GM21723 (cell line): ENCODE measurements around the gene FRMD8.
"Not testable (repeated sequence)": the region's sequence is repeated elsewhere in the genome, so short reads cannot be mapped to it uniquely, and the experiment has no call there.

Experiments used
- ATAC-seq: cut with Tn5 transposase; IDR thresholded peaks from one replicate; pipeline ENCODE4 v1.9.1; 2021; ENCODE audit warnings: mild to moderate bottlenecking, moderate library complexity; ENCODE audit not compliant: unreplicated experiment

The FRMD8 gene

GRCh38 chr11:65412271-65413076 lies 26.0 kb downstream of the FRMD8 start:
- no peak for ATAC-seq

GRCh38 chr11:65413077-65413664 lies 26.7 kb downstream of the FRMD8 start:
- not testable (repeated sequence) for ATAC-seq

- no peak for ATAC-seq
Measured at GRCh38 chr11:65414776-65415498, 28.5 kb downstream of the FRMD8 start.

GRCh38 chr11:65415499-65416340 lies 29.3 kb downstream of the FRMD8 start:
- no peak for ATAC-seq

- ATAC-seq, result peak; percentile 38
Measured at GRCh38 chr11:65416341-65416824, 29.9 kb downstream of the FRMD8 start.

GRCh38 chr11:65416841-65417701 lies 30.6 kb downstream of the FRMD8 start:
- no peak for ATAC-seq

- no peak for ATAC-seq
Measured at GRCh38 chr11:65417702-65418430, 31.4 kb downstream of the FRMD8 start.

GRCh38 chr11:65418431-65418680 lies 31.9 kb downstream of the FRMD8 start:
- ATAC-seq, result no peak

GRCh38 chr11:65418681-65419459 lies 32.4 kb downstream of the FRMD8 start:
- ATAC-seq, result peak; percentile 35

- no peak for ATAC-seq
Measured at GRCh38 chr11:65419460-65419771, 33.0 kb downstream of the FRMD8 start.

- no peak for ATAC-seq
Measured at GRCh38 chr11:65419772-65420481, 33.5 kb downstream of the FRMD8 start.

GRCh38 chr11:65420506-65420905 lies 34.1 kb downstream of the FRMD8 start:
- ATAC-seq, result no peak

- ATAC-seq, result no peak
Measured at GRCh38 chr11:65420979-65421793, 34.7 kb downstream of the FRMD8 start.

- no peak for ATAC-seq
Measured at GRCh38 chr11:65421794-65422632, 35.6 kb downstream of the FRMD8 start.

GRCh38 chr11:65422633-65423515 lies 36.4 kb downstream of the FRMD8 start, which contains the start of gene NEAT1:
TSS of gene NEAT1 (plus strand) at chr11:65422798.
- no peak for ATAC-seq
